Psoas muscle (tissue), 8 donors: Measurements from ENCODE around the gene UPF1. TPM values are rescaled to one million over a fixed set of nuclear protein-coding genes. Genes with fewer than 3 reads are reported as not detected.

Experiments
- ATAC-seq, 4 donors: fragments of 200-7000 bp; cut with Tn5 transposase; one replicate each; pipeline ENCODE4 v1.9.1; 2020; ENCODE audit warnings: moderate library complexity in 3 of 4, mild to moderate bottlenecking in 2 of 4
- DNase-seq, 2 donors: peaks; one replicate each; pipeline ENCODE4 v3.0.0-alpha.2; 2020
- H3K27ac ChIP-seq: fragments of 200-600 bp; one replicate; pipeline ENCODE4 v1.8.0; 2022
- H3K27me3 ChIP-seq, 3 donors: fragments of 200-600 bp in 1 of 3; one replicate each; pipeline versions ENCODE4 v1.6.1 to v1.8.0; 2013 to 2022; ENCODE audit warnings: low read length in 2 of 3, mild to moderate bottlenecking in 2 of 3, moderate library complexity in 1 of 3; ENCODE audit not compliant: insufficient read depth in 3 of 3
- H3K36me3 ChIP-seq, 2 donors: fragments of 200-600 bp in 1 of 2; one replicate each; pipeline versions ENCODE4 v1.6.1 to v1.8.0; 2013 to 2022; ENCODE audit warnings: low read depth in 1 of 2, mild to moderate bottlenecking in 1 of 2, moderate library complexity in 1 of 2; ENCODE audit not compliant: insufficient read depth in 1 of 2
- H3K4me1 ChIP-seq: fragments of 200-600 bp; one replicate; pipeline ENCODE4 v1.8.0; 2022
- H3K4me3 ChIP-seq: fragments of 200-600 bp; one replicate; pipeline ENCODE4 v1.8.0; 2022; ENCODE audit warnings: mild to moderate bottlenecking
- H3K9me3 ChIP-seq: fragments of 200-600 bp; one replicate; pipeline ENCODE4 v1.8.0; 2022
- CTCF ChIP-seq: fragments of 200-600 bp; IDR thresholded peaks from one replicate; pipeline ENCODE4 v1.8.0; 2022; ENCODE audit warnings: antibody characterized with exemption
- WGBS, 3 donors: extraction: QIAGEN DNeasy Blood & Tissue Kit; methylation state at CpG; one replicate each; pipeline versions ENCODE4 v1.1.6 to v1.1.7; 2013; 5-methylcytosine and 5-hydroxymethylcytosine counted together
- intact Hi-C, 2 donors: fragments of 100-400 bp; cut with DNase I; formaldehyde crosslinking; loops; one replicate each; pipeline versions ENCODE4 v1.11.0 to v1.14.2; 2022
- polyA plus RNA-seq, 3 donors: library from polyadenylated mRNA; stranded (reverse); fragments of 200-250 nt; gene quantifications; one replicate each; pipeline ENCODE4 v1.2.3, GENCODE V29; 2013
- total RNA-seq, 4 donors: library from RNA; stranded (reverse); fragmentation: NEBNext Ultra II Directional in 2 of 4; extraction: Animal tissue kit (Norgen Biotek cat#: 25700) in 2 of 4; gene quantifications; one replicate each; pipeline versions ENCODE4 v1.2.1 to v1.2.4, GENCODE V29; 2021 to 2023
- donor health status: healthy with polysubstance abuse.
- donor health status: DM: no; HTN: no; CAD: no; lungs with moderate emphysema.
- donor health status: Bipolar disorder and iron deficiency.
- donor health status: healthy.
- donor health status: DM: yes; HTN: yes; CAD: no.
- donor health status: DM: no; HTN: no; CAD: no.
- donor health status: DM: no; HTN: no; CAD: no.
- donor health status: DM: yes; HTN: yes; CAD: no.

UPF1 gene
- total and polyA plus RNA-seq, 7 donors: 15.6 to 45.0 (median 34.6) TPM

DNA sequence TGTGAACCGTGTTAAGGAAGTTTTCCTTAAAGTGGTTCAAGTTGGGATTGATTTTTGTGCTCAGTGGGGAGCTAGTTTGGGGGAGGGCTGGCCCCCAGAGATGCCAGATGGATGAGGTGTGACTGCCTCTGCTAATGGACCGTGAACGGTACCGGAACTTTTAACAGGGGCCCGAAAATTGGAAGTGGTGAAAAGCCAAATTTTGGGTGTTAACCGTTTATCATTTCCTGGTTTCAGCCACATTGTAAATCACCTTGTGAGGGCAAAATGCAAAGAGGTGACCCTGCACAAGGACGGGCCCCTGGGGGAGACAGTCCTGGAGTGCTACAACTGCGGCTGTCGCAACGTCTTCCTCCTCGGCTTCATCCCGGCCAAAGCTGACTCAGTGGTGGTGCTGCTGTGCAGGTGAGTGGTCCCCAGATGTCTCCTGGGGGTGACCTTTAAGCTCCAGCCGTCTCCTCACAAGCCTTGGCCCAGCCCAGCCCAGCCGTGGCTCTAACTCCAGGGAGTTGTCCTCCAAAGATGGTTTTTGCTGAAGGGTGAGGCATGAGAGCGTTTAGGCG is 18.2 kb downstream of the UPF1 start:
- intact Hi-C loops: loop anchor here (5.0 to 10.0 kb wide), 3 partner anchors 165 to 398 kb away; partner anchors contain the start of gene CRTC1 (in 1 of the 2)
- ATAC-seq (no peak), DNase-seq (no peak)
- Histone ChIP-seq H3K27me3 (no peaks in the 10 kb centered on the region), H3K4me3 (no peak overlapping the region), H3K9me3 (no peaks in the 10 kb centered on the region), H3K36me3 (peaks cover 0 to 64% of the 10 kb centered on the region in 2 donors), H3K27ac (peak overlapping the region; percentile 67), H3K4me1 (peaks cover 42% of the 10 kb centered on the region)
- TF ChIP-seq CTCF: no peak
- WGBS, 3 donors: 59 to 63% (median 61%) methylated on average over 16 of the region's 16 CpGs

DNA sequence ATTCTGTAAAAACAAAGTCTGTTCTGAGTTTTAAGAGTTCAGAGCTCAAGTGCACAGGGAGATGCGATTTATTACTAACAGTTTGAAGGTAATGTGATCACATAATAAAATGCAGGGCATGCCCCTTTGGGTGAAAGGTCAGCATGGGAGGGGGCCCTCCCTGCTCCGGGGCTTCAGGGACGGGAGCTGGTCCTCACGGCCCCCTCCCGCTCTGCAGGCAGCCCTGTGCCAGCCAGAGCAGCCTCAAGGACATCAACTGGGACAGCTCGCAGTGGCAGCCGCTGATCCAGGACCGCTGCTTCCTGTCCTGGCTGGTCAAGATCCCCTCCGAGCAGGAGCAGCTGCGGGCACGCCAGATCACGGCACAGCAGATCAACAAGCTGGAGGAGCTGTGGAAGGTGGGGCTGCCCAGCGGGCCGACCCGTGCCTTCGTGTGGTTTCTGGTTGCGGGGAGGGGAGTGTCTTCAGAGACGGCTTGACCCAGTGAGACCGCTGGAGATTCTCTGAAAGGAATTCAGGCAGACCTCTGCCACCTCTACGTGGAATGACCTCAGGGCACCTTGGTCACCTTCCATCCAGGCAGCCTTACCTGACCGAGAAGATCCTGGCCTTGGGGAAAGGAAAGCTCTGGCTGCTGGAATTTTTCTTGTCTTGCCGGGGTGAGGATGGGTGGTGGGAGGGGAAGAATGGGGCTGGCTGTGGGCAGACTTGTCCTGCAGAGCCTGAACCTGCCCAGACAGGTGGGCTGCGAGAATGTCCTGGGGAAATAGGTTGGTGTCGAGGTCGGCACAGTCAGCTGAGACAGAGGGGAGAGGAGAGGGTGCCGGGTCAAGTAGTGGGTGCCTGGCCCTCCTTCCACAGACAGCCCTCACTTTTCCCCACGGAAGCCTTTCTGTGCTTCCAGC is 19.0 kb downstream of the UPF1 start:
- Histone ChIP-seq H3K4me1 (peaks cover 42% of the 10 kb centered on the region), H3K27me3 (no peaks in the 10 kb centered on the region), H3K27ac (peak overlapping the region; percentile 67), H3K36me3 (peaks cover 0 to 72% of the 10 kb centered on the region in 2 donors), H3K4me3 (no peak overlapping the region), H3K9me3 (no peaks in the 10 kb centered on the region)
- WGBS, 3 donors: 67 to 72% (median 70%) methylated on average over 27 of the region's 27 CpGs
- intact Hi-C loops: no loop called here
- DNase-seq (no peak), ATAC-seq (no peak)
- no peak for TF ChIP-seq CTCF

DNA sequence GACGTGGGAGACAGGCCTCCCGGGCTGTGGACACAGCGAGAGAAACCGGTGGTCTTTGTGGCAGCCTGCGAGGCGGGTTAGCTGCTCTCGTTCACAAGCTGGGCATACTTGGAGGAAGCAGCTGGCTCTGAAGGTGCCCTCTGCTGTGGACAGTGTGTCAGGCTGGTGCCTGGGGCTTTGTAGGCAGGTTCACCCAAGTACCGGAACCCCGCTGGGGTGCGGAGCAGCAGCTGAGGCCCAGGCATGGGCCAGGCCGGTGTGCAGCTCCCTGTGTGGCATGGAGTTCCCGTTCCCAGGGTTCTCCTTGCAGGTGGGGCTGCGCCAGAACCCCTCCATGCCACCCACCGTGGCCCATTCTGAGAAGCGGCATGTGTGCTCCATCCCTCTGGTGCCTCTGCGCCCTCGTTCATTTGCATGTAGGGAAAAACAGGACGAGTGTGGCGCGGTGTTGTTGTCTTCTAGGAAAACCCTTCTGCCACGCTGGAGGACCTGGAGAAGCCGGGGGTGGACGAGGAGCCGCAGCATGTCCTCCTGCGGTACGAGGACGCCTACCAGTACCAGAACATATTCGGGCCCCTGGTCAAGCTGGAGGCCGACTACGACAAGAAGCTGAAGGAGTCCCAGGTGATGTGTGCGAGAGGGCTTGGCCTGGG is 20.0 kb downstream of the UPF1 start:
- H3K36me3 ChIP-seq: peaks cover 0 to 83% of the 10 kb centered on the region in 2 donors
- no peak overlapping the region for H3K4me3 ChIP-seq
- peaks cover 41% of the 10 kb centered on the region for H3K4me1 ChIP-seq
- H3K9me3 ChIP-seq: no peaks in the 10 kb centered on the region
- DNase-seq (no peak), ATAC-seq (no peak)
- WGBS, 3 donors: 90 to 94% (median 94%) methylated on average over 30 to 31 of the region's 31 CpGs
- intact Hi-C loops: no loop called here
- no peak overlapping the region for H3K27ac ChIP-seq
- no peaks in the 10 kb centered on the region for H3K27me3 ChIP-seq
- no peak for TF ChIP-seq CTCF

DNA sequence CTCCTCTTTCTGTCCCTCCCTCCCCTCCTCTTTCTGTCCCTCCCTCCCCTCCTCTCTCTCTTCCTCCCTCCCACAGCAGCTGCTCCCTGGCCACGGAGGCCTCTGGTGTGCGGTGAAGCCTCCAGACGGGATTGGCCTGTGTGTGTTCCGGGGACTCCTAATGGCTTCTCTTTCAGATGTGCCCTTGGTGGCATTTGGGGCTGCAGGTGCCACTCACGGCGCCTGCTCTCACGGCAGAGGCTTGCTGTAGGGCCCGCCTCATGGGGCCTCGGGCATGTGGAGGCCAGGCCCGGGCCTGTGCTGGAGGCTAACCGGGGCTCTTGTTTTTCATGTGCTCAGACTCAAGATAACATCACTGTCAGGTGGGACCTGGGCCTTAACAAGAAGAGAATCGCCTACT is 20.9 kb downstream of the UPF1 start:
- DNase-seq: no peak
- intact Hi-C loops: no loop called here
- Histone ChIP-seq H3K4me1 (peaks cover 32% of the 10 kb centered on the region), H3K27me3 (no peaks in the 10 kb centered on the region), H3K9me3 (no peaks in the 10 kb centered on the region), H3K27ac (no peak overlapping the region), H3K4me3 (no peak overlapping the region), H3K36me3 (peaks cover 0 to 90% of the 10 kb centered on the region in 2 donors)
- TF ChIP-seq CTCF: no peak
- 77 to 79% (median 78%) methylated on average over 12 of the region's 12 CpGs for WGBS, 3 donors
- ATAC-seq: no peak
